Hypothalamus (tissue), 51 donors: ENCODE measurements around the gene FKBP5.
"Not testable (repeated sequence)": the region's sequence is repeated elsewhere in the genome, so short reads cannot be mapped to it uniquely, and the experiment has no call there.

Experiments
- DNase-seq, 51 donors: peaks; one replicate each; lab custom pipeline; 2025; lab: John Stamatoyannopoulos, UW

FKBP5 gene

DNA sequence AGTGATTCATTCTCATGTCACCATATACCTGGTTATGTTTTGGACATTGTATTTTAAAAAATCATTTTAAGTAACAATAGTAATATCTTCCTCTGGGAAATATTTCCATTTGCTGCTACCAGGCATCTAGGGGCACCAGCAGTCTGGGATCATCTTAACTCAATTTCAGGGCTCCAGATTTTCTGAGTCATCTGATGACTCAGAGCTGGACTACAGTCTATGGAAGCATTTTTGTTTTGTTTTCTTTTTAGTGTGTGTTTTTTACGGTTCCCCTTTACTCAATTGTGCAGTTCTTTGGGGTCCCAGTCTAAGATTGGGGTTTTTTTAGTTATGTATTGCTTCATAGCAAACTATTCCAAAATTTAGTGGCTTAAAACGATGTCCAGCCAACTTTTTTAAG is 5.7 kb upstream of the FKBP5 start:
- DNase-seq, result no peak

DNA sequence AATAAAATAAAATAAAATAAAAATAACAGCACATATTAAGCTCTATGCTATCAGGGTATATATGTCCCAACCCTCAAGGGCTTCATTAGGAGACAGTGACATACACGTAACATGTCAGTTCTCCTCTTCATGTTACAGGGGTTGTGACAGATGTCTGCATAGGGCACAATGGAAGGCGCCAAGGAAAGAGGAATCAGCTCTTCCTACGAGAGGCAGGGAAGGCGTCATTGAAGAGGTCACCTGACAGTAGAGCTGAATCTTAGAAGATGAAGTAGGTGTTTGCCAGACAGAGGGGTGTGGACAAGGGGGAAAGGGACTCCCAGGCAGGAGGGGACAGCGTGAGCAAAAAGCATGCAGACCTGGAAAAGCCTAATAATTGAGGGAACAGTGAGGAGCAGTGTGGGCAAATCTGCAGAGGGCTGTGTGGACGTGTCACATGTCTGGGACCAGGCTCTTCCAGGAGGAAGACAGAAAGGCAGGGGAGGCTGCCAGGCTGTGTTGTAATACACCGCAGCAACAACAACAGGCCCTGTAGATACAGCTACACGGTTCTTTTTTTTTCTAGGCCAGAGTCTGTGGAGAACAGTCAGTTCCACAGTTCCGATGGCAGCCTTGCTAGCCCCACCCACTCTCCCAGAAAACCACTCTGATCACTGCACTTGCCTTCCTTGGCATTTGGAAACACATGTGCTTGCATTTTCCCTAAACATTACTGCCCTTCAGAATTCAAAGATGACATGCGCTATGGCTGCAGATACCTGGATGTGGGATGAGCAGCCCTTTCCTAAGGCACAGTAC is 2.5 kb upstream of the FKBP5 start:
- DNase-seq, result peak in 35 of 51 donors; percentile 8 to 80 (median 30)

DNA sequence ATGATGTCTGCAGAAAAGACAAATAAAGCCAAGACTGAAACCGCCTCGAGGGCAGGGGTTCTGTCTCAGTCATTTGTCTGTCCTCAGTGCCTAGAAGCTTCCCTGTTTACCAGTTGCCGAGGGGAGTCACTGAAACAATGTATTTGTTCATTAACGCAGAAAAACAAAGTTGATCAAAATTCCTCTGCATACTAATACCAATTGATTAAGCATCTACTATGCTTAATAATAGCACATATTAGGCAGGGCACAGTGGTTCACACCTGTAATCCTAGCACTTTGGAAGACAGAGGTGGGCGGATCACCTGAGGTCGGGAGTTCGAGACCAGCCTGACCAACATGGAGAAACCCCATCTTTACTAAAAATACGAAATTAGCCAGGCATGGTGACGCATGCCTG is 1.8 kb upstream of the FKBP5 start:
- DNase-seq, result no peak

DNA sequence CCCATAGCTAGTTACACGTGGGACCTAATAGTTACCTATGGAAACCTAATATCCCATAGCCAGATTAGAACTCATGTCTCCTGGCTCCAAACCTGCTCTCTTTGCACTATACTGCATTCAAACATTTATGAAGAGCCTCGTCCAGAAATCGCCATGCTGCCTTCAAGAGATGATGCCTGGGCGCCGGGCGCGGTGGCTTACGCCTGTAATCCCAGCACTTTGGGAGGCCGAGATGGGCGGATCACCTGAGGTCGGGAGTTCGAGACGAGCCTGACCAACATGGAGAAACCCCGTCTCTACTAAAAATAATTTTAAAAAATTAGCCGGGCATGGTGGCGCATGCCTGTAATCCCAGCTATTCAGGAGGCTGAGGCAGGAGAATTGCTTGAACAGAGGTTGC is 1.3 kb upstream of the FKBP5 start:
- not testable (repeated sequence) for DNase-seq

DNA sequence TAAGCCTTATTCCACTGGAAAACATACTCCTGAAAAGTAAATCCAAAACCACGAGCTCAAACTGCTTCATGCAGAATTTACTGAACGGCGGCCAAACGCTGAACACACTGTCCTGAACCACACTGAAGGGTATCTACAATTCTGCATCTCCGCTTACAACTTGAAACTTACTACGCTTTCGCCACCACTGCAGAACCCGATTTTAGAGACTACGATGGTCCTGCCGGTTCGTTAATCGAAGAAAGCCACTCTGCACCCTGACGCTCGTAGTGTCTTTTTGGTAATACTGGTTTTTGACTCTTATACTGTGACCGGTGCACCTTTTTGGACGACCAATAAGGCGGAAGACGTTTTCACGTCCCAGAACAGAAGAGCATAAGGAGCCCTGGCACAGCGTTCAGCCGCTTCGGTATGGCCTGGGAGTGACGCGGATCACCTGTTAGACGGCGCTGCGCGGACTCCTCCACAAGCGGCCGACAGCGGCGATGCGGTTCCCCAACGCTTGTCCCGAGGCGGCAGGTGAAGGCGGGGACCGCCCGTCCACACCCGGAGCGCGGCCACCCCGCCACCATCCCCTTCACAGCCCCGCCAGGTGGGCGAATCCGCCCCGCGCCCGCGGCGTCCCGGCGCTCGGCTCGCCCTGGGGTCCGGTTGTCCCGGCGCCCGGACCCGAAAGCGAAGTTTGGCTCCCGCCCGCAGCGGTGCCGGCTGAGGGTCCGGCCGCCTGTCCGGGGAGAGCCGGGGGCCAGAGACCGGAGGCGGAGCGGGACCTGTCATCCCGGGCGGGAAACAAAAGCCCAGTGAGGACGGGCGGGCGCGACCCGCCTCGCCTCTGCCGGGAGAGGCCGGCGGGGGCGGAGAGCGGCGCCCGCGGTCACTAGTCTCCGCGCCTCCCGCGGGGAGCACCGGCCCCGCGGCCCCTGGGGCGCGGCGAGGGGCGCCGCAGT is 784 bp downstream of the FKBP5 start:
- DNase-seq, result peak in 27 of 51 donors; percentile 8 to 62 (median 32)

DNA sequence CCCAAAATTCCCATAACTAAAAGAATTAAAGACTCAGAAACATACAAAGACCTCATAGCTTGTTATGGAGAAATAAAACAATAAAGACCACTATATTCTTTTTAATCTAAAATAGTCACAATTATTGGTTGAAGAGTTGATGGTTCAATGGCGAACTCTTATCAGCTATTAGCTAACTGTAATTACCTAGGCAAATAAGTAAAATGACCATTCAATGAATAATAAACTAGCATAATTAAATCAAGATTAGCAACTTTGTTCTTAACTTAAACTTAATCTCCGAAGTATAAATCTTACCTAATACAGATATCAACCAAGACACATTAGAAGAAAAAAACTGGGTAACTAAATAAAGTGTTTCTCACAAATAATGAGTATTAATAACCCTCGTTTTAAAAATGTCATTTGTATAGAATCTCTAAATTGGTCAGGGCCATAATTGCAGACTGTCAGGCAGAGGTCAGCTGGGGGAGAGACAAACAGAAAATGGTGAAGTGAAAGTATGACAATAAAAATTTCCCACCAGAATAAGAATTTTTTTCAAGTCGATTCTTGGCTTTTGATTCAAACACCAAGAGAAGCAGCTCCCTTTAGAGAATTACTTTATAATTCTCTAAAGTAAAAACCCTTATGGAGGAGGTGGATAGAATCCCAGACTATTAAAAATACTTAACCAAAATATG is 1.7 kb downstream of the FKBP5 start:
- no peak for DNase-seq

DNA sequence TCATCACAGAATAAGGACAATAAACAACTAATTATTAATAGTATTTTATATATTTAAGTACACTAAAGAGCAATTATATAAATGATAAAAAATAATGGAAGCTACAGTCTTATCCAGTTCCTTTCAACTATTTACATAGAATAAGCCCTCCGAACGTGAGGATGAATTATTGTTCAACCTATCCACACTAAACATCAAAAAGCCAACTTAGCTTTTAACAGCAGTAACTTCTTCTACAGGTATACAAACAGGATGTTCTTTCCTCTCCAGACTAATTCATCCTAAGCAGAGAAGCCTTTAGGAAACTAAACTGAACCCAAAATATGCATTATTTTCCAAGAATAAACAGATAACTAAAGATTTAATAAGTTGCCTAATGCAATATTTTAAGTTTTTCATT is 2.3 kb downstream of the FKBP5 start:
- no peak for DNase-seq

DNA sequence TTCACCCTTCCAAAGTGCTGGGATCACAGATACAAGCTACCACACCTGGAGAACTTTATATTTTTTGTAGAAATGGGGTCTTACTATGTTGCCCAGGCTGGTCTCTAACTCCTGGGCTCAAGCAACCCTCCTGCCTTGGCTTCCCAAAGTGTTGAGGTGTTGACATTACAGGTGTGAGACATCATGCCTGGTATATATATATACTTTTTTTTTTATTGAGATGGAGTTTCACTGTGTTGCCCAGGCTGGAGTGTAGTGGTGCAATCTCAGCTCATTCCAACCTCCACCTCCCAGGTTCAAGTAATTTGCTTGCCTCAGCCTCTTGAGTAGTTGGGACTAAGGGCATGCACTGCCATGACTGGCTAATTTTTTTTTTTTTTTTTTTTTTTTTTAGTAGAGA is 5.4 kb downstream of the FKBP5 start:
- DNase-seq, result no peak

DNA sequence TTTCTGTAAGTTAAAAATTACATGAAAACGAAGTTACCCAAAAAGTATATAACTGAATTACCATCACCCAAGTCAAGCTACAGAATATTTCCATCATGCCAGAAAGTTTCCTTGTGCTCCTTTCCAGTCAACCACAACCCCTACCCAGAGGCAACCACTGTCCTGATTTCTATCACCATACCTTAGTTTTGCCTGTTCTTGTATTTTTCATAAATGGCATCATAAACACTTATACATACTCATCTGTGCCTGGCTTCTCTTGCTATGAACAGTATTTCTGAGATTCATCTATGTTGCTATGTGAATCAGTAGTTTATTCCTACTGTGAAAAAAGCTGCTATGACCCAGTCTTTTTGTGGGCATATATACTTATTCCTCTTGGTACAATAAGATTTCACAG is 7.4 kb downstream of the FKBP5 start:
- DNase-seq, result no peak

DNA sequence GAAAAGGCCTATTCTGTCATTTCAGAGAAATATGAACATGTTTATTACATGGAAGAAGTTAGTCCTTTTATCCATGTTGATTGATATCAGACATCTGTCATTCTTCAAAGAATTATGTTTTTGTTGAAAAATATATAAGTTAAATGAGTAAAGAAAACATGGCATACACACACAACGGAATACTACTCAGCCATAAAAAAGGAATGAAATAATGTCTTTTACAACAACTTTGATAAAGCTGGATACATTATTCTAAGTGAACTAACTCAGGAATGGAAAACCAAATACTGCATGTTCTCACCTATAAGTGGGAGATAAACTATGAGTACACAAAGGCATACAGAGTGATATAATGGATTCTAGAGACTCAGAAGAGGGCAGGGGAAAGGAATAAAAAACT is 9.3 kb downstream of the FKBP5 start:
- no peak for DNase-seq

DNA sequence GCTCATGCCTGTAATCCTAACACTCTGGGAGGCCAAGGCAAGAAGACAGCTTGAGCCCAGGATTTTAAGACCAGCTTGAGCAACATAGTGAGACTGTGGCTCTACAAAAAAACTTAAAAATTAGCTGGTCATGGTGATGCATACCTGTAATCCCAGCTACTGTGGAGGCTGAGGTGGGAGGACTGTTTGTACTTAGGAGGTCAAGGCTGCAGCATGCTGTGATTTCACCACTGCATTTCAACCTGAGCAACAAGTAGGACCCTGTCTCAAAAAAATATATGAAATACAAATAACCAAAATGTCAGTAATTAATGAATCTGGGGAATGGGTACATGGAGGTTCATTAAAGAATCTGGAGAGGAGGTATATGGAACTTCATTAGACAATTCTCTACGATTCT is 9.9 kb downstream of the FKBP5 start:
- no peak for DNase-seq

DNA sequence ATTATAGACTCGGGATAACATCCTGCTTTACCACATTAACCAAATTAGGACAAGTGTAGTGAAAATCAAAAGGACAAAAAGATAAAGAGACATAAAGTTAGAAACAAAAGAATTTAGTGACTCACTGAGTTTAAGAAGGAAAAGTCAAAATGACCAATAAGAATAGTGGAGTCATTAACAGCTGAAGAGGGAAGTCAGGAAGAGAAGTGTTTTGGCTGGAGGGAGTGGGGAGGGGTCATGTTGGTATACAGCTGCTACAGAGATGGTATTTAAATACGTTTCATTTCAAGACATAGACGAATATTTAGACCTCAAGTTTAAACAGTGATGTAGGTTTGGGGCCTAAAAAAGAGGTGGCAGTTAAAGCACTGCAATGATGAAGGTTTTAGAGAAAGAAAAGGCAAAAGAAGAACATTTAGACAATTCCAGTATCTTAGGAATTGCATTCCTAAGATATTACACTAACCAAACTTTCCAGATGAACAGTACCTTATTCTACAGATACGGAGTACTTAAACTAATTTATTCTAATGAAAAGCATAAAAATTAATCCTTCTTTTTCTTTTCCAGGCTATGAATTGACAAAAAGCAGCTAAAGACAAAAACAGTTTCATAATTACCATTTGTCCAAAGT is 10.6 kb downstream of the FKBP5 start:
- DNase-seq, result no peak

DNA sequence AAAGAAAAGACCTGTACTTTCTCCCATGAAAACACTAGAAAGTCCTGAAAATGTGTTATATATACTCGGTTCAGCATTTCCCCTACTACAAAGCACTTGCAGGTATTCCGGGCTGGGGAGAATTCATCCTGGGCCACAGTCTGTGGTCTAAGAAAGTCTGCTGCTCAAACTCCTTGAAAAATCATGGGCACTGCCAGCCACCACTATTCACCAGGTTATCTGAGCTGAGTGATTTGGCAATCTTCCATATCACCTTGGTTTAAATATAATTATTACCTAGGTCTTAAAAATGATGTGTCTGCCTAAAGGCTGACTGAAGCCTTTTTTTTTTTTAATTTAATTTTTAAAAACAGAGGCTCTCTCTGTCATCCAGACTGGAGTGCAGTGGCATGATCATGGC is 11.3 kb downstream of the FKBP5 start:
- DNase-seq, result no peak

DNA sequence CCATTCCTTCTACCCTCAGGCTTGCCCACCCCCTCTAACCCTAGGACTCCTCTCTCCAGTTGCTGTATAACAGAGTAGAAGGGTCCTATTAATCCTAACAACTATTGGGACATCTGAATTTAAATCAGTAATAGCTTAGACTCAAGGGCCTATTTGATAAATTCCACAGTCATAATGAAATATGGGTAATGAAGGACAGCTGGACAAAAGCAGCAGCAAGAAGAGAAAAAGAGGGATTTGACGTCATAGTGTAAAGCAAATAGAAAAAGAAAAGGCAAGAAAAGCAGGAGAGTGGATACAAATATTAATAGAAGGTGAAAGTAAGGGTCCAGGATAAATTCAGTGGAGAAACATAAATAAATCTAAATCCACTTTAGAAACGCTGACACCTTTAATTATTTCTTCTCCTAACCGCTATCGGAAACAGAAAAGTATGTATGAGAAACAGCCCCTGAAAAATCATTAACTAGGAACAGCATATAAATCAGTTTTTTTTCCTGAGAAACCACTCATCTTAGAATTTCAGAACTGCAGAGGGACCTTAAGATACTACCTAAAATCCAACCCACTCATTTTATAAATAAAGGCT is 12.8 kb downstream of the FKBP5 start:
- DNase-seq, result no peak

DNA sequence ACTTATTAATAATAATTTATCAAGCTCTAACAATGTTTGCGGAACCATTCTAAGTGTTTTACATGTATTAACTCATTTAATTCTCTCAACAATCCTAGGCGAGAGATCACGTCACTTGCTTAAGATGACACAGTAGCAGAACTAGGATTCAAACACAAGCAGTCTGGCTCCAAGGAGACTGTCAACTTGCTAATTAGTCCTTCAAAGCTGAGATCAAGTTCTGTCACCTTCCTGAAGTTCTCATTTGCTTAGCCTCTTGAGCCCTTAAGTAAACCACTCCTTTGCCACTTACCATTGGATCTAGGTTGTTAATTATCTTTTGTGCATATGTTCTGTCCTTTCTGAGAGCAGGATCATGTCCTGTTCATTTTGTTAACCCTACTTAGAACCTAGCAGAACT is 14.1 kb downstream of the FKBP5 start:
- DNase-seq, result no peak

DNA sequence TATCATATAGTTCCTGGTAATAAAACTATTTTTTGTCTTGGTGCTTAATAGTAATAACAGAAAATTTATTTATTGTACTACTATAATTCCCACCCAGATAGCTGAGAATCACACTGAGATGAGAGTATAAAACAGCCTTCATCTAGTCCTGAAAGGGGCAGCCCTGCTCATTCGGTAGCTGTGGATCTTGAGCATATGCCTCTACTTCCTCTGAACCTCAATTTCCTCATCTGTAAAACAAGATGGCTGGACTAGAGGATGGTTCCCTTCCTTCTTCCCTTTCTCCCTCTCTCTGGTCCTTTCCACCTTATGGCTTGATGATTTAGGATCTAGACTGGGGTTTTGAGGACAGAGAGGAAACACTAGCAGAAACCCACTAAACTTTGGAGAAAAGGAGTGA is 15.0 kb downstream of the FKBP5 start:
- DNase-seq, result no peak

DNA sequence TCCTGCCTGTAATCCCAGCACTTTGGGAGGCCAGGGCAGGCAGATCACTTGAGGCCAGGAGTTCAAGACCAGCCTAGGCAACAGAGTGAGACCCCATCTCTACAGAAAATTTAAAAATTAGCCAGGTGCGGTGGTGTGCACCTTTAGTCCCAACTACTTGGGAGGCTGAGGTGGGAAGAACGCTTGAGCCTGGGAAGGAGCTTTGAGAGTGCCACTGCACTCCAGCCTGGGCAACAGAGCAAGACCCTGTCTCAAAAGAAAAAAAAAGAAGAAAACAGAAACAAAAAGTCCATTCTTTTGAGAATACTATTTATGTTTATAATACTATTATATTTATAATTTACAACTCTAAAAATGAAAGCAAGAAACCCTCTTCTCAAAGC is 15.4 kb downstream of the FKBP5 start:
- not testable (repeated sequence) for DNase-seq

DNA sequence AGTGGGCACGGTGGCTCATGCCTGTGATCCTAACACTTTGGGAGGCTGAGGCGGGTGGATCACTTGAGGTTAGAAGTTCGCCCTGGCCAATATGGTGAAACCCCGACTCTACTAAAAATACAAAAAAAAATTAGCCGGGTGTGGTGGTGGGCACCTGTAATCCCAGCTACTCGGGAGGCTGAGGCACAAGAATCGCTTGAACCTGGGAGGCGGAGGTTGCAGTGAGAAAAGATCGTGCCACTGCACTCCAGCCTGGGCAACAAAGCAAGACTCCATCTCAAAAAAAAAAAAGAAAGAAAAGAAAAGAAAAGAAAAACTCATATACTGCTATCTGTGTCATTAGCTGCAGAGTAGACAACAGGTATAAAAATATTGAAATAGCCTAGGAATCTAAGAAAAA is 18.3 kb downstream of the FKBP5 start:
- DNase-seq, result not testable (repeated sequence)

DNA sequence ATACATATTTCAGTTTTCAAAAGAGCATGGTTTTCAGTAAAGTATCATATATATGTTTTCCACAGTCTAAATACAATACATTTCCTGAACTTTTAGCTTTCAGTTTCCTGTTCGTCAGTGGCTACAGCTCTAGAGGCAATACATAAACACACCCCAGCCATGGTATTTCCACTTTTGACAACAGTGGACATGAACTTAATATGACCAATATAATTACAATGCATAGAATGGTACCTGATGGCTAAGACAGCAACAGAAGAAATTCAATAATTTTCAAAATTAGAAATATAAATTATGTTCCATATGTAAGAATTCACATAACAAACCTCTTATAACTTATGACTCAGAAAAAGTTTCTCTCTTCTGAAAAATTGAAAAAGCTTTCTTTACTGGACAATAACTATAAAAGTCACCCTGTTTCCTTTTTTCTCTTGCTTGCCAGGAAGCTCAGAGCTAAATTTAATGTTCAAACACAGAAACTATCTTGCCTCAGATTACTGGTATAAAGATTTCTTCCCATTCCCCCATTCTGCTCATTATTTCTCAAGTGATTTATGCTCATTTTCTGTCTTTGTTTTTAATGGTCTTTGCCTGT is 19.2 kb downstream of the FKBP5 start:
- DNase-seq, result no peak
